Stimulated activated CD4-positive, alpha-beta T cell treated with anti-CD3 and anti-CD28 coated beads, Interleukin-4, amount 100 ng/mL, for 1 hour (primary cell): ENCODE results near the gene ZNF557.

Source experiments
- DNase-seq: peaks from one replicate; pipeline ENCODE4 v3.0.0-alpha.2; 2020

The ZNF557 gene

DNA sequence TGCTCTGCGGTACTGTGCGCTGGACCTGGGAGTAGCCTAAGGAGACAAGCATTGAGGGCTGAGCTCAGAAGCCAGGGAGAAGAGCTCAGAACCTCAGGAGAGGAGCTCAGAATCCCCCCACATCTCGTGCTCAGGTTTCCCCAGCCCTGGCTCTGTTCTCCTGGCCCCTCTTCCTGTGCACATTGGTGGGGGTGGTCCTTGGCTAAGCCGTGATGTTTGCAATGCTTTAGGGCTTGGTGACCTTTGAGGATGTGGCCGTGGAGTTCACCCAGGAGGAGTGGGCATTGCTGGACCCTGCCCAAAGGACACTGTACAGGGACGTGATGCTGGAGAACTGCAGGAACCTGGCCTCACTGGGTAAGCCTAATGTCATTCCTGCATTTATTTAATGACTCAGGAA is 6.6 kb downstream of the ZNF557 start:
- no peak for DNase-seq

DNA sequence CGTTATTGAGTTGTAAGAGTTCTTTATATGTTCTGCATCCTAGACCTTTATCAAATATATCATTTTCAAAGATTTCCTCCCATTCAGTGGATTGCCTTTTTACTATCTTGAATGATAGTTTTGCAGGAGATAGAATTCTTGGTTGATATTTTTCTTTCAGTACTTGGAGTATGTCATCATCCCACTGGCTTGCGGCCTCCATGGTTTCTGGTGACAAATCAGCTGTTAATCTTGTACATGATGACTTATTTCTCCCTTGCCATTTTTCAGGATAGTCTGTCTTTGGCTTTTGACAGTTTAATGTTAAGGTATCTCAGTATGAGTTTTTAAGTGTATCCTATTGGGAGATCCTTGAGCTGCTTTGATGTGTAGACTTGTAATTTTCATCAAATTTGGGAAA is 8.5 kb downstream of the ZNF557 start:
- DNase-seq, result no peak

DNA sequence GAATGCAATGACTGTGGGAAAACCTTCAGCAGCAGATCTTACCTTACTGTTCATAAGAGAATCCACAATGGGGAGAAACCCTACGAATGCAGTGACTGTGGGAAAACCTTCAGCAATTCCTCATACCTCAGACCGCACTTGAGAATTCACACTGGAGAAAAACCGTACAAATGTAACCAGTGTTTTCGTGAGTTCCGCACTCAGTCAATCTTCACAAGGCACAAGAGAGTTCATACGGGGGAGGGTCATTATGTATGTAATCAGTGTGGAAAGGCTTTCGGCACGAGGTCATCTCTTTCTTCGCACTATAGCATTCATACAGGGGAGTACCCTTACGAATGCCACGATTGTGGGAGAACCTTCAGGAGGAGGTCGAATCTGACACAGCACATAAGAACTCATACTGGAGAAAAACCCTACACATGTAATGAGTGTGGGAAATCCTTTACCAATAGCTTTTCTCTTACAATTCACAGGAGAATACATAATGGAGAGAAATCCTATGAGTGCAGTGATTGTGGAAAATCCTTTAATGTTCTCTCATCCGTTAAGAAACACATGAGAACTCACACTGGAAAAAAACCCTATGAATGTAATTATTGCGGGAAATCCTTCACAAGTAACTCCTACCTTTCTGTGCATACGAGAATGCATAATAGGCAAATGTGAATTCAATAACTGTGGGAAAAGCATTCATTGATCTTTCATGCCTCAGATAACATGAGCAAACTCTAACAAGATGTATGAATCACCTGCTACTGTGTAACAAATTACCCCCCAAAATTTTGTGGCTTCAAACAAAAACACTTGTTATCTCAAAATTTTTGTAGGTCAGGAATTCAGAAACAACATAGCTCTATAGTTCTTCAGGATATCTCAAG is 13.8 kb downstream of the ZNF557 start:
- DNase-seq, result no peak

DNA sequence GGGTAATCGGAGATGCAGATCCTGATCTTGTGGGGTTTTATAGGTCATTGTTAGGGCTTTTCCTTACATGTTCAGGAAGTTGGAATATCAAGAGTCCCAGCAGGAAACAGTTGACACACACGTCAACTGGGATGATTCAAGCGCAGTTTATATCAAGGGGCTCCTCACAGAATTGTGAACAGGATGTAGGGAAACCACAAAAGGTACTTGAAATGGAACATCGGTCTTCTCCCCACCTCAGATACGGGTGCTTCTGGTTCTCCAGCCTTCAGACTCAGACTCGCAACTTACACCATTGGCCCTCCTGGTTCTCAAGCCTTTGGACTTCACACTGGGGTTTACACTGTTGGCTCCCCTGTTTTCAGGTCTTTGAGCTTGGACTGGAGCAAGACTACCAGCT is 19.5 kb downstream of the ZNF557 start:
- DNase-seq, result no peak

DNA sequence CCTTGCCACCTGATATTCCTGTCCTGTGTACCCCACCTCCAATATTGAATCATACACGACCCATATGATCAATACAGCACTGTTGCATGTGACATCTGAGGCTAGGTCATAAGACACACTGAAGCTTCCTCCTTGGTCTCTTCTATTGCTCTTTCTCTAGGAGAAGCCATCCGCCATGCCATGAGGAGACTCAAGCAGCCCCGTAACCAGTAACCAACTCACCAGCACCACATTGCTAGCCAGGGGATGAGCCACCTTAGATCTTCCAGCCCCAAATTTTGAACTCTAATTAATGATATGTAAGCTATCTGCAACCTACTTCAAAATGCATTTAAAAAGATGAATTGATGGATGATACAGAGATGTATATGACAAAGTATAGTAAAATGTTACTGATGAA is 28.6 kb downstream of the ZNF557 start:
- no peak for DNase-seq

DNA sequence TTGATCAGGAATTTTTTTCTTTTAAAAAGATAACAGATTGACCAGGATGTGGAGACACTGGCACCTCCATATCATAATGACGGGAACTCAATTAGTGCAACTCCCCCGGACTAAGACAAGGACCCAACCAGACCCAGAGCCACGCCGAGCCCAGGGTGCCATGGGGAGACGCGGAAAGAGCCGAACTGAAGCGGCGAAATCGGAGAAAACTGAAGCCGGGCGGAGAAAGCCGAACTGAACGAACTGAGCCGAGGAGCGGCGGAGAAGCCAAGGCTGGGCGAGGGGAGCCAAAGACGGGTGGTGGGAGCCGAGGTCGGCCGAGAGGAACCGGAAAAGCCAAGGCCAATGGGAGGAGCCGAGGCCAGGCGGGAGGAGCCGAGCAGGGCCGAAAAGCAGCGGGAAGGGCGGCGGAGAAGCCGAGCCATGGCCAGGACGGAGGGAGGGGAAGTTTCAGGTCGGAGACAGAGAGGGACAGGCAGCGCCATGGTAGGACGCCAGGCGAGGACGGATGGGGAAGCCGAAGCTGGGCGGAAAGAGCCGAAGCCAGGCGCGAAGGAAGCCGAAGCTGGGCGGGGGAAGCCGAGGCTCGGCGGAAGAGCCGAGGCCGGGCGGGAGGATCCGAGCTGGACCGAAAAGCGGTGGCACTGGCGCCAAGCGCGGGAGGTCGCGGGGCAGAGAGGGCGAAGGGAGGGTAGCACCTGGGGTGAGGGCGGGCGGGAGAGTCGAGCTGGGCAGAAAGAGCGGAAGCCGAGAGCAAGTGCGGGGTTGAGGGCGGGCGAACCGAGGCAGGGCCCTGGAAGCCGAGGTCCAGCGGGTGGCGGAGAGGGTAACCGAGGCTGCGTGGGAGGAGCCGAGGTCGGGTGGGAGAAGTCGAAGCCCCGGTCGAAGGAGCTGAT is 29.4 kb downstream of the ZNF557 start:
- peak; percentile 91 for DNase-seq

DNA sequence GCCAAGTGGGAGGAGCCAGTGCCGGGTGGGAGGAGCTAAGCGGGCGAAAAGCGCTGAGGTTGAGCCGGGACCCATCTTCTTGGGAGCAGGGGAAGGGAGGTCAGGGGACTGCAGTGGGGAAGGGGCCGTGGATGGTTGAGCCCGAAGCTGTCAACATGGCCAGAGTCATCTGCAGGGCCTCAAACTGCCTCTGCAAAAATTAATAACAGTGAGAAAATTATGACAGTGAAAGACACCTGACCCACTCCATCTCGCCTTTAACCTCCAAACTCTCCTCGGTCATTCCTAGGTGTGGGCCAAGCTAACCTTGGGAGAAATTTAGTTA is 30.1 kb downstream of the ZNF557 start:
- peak; percentile 75 for DNase-seq

DNA sequence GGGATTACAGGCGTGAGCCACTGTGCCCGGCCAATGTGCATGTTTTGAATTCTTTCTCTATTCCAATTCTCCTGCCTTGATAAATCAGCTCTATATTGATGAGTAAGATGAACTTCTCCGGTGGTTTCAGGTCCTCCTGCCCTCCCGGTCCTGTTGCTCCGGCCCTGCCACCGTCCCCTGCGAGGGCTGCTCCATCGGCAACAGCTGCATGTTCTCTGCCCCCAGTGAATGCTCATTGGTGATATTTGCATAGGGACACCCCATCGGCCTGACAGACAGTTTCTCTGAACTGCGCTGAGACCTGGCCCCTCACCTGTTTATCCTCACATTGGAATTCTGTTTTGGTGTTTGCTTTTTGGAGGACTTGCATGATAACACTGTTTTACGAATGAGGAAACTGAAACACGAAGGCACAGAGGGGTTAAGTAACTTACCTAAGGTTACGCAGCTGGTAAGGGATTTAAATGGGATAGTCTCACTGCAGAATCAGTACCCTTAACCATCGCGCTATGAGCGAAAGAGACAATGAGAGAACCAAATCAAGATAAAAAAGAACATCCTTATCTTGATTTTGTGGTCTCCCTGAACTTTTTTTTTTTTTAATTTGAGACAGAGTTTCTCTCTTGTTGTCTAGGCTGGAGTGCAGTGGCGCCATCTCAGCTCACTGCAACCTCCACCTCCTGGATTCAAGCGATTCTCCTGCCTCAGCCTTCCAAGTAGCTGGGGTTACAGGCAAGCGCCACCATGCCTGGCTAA is 32.2 kb downstream of the ZNF557 start:
- no peak for DNase-seq

DNA sequence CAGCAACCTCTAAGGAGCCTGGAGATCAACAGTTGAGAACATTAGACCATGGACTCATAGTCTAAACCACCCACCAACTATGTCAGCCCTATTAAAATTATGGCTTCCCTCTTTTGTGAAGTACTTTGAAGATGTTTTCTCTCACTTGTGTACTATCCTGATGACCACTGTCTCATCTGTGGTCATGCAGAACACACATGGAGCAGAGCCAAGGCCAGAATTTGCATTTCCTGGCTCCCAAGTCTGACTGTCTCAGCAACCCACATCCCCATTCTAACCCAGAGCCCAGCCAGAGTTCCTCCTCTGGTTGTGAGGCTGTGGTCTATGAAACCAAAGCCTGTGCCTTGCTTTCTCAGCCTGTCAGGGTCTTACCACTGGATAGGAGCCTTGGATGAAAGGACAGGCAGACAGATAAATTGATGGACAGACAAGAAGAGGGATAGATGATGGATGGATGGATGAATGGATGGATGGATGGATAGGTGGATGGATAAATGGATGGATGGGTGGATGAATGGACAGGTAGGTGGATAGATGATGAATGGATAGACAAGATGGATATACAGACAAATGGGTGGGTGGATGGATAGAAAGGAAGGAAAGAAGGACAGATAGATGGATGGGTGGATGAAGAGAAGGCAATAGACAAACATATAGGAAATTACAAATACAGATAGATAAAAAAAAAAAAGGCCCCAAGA is 35.4 kb downstream of the ZNF557 start:
- no peak for DNase-seq

DNA sequence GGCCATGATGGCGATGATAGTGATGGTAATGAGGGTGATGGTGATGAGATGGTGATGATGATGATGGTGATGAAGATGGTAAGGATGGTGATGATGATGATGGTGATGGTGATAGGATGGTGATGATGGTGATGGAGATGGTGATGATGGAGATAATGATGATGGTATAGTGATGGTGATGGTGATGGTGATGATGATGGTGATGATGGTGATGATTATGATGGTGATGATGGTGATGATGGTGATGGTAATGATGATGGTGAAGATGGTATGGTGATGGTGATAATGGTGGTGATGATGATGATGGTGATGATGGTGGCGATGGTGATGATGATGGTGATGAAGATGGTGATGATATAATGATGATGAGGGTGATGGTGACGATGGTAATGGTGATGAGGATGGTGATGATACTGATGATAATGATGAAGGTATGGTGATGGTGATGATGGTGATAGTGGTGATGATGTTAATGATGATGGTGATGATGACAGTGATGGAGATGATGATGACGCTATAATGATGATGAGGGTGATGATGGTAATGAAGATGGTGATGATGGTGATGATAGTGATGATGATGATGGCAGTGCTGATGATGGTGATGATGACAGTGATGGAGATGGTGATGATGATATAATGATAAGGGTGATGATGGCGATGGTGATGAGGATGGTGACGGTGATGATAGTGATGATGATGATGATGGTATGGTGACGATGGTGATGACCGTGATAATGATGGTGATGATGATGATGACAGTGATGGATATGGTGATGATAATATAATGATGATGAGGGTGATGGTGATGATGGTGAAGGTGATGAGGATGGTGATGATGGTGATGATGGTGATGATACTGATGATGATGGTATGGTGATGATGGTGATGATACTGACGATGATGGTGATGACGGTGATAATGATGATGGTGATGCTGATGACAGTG is 37.5 kb downstream of the ZNF557 start:
- DNase-seq, result no peak

DNA sequence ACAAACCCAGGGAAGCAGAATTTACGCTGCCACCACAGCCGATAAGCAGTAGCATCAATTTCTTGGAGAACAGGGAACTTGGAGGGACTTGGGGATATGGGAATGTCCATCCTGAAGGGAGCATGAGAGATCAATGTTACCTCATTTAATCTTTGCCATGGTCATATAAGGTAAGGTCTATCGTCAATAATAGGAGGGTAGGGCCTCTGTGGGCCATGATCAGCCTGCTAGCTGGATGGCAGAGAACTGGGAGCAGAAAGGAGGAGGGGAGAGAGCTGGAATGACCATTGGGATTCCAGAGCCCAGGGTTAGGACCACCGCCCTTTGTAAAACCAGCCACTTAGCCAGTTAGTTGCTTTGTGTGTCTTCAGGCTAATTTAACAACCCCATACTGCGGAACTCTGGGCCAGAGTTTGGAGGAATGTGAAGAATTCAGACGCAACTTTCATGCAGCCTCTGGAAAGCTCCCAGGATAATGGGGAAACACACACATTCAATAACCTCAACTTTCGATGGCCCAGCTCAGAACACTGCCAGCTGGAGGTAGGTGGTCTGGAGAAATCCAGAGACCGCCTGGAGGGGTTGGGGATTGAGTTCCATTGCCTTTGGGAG is 40.3 kb downstream of the ZNF557 start:
- no peak for DNase-seq

DNA sequence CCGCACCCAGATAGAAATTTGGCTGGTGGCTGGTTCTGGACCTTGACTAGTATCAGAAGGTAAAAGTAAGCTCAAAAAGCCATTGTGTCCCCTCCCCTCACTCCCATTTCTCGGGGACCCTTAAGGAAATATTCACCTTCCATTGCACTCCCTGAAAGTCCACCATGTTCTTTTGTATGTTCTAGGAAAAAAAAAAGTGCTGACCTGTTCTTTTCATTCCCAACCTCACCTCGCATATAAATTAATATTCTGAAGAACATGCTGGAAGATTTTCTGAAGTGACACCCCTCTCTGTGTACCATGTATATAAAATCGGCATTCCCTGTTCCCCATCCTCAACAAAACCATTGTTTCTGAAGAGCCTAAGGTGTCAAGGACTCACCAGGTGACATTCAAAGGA is 43.2 kb downstream of the ZNF557 start:
- no peak for DNase-seq

DNA sequence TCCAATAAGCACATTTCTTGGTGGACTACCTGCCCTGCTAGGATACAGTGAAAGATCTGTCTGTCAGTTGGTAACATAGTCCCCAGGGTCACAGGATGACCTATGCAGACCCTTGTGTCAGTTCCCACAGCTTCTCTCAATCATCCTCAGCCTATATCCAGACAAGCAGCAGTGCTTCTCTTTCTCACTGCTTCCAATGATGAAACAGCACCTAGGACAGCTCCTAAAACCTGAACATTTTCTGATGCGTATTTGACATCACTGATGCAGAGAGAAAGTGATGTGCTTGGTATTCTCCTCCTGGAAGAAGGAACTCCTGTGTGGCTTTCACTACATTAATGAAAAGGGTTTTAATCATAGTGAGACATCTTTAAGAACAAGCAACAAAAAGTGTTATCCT is 43.7 kb downstream of the ZNF557 start:
- DNase-seq, result no peak

DNA sequence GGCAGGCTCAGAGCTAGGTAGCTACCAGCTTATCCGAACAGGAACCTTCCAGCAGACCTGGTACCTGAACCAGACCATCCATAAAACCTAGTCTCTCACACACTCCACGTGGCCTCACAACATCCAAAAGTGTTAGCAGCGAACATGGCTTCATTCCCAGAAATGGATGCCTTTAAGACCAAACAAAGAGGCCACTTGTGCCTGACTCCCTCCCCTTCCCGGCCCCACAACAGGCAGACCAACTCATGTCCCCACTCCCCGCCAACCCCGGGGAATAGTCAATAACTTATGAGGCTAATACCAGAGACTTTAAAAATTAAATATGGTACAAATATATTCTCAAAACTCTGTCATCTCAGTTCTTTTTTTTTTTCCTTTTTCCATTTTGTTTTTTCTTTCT is 46.2 kb downstream of the ZNF557 start:
- no peak for DNase-seq

DNA sequence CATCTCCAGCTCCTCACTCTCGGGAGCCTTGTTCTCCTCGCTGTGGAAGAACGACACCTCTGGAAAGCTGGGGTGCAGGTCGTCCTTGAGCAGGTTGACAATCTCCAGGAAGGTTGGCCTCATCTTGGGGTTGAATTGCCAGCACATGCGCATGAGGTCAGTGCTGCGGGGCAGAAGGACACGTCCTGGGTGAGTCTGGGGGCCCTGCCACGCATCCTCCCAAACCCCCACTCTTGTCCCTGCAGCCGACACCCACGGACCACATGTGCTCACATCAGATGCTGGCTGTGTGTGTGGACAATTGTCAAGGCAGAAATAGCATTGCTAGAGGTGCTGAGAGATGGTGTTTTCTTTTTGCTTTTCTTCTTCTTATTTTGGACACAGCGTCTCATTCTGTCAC is 47.7 kb downstream of the ZNF557 start:
- no peak for DNase-seq

DNA sequence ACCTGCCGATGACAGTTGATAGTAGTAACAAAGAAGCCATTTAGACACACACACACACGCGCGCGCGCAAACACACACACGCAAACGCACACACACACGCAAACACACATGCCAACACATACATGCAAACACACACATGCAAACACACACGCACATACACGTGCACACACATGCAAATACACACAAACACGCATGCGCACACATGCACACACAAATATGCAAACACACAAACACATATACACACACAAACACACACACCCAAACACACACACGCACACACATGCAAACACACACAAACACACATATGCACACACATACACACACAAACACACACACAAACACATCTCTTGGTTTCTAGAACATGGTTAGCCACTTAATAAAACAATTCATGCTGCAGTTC is 50.1 kb downstream of the ZNF557 start:
- no peak for DNase-seq

DNA sequence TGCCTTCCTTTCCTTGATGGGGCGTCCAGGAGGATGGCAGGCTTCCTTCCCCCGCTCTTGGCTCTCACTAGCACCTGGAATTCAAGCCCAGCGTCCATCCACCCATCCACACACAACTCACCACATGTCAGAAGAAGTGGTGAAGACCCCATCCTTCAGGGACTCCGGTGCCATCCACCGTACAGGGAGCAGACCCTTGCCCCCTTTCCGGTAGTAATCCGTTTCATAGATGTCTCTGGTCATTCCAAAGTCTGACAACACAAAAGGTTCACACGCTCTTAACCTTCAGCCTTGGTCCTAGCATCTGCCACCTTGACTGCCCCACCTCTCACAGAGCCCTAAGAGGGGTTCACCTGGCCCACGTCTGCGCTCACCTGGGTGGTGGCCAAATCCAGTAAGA is 51.0 kb downstream of the ZNF557 start:
- DNase-seq, result no peak

DNA sequence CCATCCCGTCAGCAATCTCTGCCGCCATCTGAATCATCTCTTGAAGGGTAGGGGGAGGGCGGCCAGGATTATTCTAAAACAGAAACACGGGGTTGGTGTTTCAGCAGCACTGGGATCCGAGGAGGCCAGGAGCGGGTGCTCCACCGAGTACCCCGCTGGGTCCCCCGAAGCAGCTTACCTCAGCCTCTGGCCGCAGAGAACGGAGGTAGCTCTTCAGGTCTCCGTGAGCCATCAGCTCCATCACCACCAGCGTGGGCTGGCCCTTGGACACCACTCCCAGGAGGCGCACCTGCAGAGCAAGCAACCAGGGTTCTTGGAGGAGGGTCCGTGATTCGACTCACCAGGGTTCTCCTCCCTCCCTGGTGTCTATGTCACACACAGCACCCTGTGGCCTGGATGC is 53.2 kb downstream of the ZNF557 start:
- DNase-seq, result no peak

DNA sequence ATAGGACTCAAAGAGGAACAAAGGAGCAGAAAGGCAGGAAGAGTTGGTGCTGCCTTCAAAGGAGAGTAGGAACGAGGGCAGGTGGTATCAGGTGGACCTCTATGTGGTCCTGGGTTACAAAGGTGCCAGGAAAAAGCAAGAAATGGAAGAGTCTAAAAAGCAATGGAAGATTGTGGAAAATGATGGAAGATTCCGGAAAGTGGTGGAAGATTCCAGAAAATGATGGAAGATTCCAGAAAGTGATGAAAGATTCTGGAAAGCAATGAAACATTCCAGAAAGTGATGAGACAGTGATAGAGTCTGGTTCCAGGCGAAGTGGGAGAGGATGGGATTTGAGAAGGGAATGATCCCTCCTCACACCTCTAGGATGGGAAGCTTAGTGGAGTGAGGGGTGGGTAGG is 55.3 kb downstream of the ZNF557 start:
- no peak for DNase-seq

DNA sequence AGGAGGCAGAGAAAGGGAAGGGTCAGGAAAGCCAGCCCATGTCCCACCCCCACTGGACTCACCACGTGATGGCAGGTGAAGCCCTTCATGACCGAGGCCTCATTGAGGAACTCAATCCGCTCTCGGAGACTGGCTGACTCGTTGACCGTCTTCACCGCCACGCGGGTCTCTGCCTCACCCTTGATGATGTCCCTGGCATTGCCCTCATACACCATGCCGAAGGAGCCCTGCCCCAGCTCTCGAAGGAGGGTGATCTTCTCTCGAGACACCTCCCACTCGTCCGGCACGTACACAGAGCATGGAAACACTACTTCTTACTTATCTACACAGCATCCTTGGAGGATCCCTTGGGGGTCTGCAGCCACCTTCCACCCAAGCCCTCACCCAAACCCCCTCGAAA is 55.7 kb downstream of the ZNF557 start:
- no peak for DNase-seq

DNA sequence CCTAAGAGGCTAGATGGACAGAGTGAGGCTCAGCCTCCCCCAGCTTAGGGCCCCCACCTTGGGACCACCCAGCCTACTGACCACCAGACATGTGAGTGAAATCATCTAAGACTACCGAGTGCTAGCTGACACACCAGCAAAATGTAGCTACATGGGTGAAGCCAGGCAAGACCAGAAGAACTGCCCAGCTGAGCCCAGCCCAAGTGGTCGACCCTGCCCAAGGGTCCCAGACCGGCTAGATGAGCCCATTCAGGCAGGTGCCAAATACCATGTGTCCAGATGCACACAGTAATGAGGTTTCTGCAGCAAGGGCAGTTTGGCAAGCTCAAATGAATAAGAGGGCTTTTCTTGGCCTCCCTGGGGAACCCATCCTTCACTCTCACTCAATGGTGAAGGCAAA is 56.6 kb downstream of the ZNF557 start:
- no peak for DNase-seq
